ENCODE measurements around the gene AGRN.
"Not testable (repeated sequence)": the region's sequence is repeated elsewhere in the genome, so short reads cannot be mapped to it uniquely, and the experiment has no call there.

The AGRN gene

DNA sequence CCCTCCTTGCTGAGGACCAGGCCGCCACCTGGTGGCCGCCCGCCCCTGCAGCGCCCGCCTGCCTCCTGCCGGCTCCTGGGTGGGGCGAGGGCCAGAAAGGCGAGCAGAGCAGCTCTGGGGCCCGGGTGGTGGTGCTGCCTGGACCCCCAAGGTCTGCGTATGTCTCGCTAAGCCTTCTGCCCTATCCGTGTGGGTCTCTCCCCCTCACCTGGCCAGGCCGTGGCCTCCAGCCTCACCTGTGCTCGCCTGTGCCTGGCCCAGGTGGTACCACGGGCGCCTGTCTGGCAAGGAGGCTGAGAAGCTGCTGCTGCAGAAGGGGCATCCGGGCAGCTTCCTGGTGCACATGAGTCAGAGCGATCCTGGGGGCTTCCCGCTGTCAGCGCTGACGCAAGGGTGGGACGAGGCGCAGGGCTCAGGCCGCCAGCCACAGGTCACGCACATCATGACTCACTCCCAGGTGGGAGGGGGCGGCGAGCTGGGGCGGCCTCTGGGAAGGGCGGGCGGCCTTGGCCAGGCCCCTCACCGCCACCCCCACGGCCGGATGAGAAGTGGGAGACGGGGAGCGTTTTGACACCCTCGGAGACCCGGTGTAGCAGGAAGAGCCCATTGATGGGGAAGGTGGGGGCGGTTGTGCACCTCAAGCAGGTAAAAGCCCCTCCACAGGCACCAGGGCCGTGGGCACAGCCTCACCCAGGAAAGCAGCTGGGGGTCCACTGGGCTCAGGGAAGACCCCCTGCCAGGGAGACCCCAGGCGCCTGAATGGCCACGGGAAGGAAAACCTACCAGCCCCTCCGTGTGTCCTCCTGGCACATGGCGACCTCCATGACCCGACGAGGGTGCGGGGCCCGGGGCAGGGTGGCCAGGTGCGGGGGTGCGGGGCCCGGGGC is 44.3 kb downstream of the AGRN start:
- DNase-seq = peak in 8 of 56 donors; percentile 6 to 48 (median 15)

DNA sequence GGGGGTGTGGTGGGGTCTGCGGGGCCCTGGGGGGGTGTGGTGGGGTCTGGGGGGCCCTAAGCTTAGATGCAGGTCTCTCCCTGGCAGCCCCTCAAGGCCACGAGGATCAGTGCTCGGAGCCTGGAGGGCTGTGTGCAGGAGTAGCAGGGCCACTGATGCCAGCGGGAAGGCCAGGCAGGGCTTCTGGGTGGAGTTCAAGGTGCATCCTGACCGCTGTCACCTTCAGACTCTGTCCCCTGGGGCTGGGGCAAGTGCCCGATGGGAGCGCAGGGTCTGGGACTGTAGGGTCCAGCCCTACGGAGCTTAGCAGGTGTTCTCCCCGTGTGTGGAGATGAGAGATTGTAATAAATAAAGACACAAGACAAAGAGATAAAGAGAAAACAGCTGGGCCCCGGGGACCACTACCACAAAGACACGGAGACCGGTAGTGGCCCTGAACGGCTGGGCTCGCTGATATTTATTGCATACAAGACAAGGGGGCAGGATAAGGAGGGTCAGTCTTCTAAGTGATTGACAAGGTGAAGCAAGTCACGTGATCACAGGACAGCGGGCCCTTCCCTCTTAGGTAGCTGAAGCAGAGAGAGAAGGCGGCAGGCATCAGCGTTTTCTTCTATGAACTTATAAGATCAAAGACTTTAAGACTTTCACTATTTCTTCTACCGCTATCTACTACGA is 45.5 kb downstream of the AGRN start:
- no peak for DNase-seq

DNA sequence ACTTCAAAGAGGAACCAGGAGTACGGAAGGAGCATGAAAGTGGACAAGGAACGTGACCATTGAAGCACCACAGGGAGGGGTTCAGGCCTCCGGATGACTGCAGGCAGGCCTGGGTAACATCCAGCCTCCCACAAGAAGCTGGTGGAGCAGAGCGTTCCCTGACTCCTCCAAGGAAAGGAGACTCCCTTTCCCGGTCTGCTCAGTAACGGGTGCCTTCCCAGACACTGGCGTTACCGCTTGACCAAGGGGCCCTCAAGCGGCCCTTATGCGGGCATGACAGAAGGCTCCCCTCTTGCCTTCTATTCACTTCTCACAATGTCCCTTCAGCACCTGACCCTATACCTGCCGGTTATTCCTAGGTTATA is 46.0 kb downstream of the AGRN start:
- DNase-seq = not testable (repeated sequence)

DNA sequence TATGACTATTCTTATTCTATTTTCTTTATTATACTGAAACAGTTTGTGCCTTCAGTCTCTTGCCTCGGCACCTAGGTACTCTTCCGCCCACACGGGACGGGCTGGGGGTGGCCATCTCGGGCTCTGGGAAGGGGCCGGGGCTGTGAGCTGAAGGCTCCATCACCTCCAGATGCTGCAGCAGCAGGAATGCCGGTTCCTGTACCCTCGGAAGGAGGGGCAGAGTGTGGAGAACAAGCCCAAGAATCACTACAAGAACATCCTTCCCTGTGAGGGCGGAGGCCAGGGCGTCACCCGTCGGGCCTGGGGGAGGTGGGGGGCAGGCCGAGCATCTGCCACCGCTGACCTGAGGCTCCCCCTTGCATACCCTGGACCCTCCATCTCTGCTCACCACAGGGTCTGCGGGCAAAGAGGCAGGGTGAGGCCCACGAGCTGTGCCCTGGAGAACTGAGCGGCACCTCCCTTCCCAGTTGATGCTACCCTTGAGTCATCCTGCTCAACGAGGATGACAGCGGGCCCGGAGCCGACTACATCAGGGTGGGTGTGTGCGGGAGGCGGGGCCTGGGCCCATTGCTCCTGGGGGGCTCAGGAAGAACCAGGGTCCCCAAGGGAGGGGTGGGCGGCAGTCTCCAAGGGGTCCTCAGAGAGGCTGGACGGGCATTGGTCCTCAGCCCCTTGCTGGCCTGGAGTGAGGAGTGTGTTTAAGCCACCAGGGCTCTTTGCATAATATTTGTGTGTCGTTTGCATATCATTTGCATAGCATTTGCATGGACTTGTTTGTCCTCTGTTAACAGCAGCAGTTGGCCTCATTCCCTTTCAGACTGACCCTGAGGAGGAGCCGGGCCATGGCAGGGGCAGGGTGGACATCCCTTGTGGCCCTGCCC is 46.7 kb downstream of the AGRN start:
- DNase-seq = peak in 15 of 56 donors; percentile 15 to 66 (median 32)

DNA sequence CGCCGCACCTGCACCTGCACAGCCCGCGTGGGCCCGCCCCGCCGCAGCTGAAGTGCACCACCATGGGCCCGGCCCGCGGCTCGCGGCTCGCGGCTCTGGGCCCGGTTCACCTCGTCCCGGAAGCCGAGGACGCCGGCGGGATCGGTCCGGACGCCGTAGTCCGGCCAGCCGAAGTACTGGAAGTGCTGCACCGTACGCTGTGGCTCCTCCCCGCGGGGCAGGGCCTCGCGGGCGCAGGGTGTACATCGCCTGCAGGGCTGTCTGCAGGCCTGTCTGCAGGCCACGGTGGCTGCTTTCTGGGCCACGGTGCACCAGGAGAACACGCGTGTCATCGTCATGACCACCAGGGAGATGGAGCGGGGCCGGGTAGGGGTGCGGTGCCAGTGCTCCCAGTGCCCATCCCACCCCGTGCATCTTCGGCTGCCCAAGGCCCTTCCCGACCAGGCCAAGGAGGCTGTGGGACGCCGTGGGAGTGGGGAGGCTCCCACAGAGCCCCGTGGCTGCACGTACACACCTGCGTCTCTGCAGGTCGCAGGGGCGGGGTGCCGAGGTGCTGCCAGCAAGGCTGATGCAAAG is 47.5 kb downstream of the AGRN start:
- no peak for DNase-seq

DNA sequence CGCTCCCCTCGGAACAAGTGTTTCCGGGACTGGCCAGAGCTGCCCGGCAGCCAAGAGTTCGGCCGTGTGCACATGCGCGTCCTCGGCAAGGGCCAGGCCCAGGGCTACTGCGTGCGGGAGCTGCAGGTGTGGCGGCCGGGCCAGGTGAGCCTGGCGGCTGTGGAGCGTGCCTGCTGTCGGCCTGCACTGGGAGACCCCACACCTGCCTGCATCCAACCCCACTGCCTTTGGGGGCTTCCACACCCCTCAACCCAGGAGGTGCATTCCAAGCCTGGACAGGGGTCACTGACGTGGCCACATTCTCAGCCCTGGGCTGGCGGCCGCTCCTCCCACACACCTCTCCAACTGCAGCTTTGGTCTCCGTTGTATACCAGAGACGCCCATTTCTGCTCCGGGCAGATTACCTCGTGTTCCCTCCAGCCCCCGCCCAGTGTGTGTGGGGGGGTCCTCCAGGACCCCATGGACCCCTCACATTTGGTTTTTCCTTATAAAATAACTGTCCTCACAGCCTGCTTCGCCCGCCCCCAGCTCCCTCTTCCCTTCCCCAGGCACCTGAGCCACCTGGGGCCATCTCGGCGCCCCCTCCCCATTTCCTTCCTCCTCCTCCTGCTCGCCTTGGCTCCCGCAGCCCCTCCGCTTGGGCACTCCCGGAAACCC is 48.1 kb downstream of the AGRN start:
- no peak for DNase-seq

DNA sequence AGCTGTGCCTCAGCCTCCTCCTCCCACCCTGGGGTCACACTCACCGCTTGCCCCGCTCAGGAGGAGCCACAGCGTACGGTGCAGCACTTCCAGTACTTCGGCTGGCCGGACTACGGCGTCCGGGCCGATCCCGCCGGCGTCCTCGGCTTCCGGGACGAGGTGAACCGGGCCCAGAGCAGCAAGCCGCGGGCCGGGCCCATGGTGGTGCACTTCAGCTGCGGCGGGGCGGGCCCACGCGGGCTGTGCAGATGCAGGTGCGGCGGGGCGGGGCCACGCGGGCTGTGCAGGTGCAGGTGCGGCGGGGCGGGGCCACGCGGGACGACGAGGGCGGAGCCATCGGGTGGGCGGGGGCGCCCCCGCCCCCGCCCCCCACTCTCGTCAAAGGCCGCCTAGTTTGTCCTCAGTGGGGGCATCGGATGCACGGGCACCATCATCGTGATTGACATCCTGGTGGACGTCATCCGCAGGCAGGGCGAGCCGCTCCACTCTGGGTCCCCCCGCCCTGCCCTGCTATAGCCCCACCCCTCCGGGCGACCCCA is 48.7 kb downstream of the AGRN start:
- DNase-seq = peak in 2 of 56 donors; percentile 23 to 69

DNA sequence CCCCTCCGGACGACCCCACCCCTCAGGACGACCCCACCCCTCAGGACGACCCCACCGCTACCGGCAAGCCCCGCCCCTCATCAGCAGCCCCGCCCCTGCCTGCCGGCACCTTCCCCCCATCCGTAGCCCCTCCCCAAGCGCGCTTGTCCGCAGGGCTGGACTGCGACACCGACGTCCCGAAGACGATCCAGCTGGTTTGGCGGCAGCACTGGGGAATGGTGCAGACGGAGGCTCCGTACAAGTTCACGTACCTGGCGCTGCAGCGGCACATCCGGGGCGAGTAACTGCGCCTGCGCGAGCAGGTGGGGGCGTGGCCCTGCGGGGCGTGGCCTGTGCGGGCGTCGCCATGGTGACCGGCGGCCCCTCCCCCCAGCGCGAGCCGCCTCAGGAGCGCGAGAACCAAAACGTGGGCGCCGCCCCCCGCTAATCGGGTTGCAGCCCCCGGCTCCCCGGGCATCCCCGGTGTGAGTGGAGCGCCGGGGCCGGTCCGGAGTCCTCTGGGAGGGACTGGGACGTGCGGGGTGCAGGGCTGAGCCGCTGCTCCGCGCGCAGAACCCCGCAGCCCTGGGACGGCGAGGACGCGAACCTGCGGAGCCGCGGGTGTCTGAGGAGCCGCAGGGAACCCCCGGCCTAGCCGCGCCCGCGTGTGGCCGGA is 49.3 kb downstream of the AGRN start:
- peak in 46 of 56 donors; percentile 7 to 86 (median 48) for DNase-seq

DNA sequence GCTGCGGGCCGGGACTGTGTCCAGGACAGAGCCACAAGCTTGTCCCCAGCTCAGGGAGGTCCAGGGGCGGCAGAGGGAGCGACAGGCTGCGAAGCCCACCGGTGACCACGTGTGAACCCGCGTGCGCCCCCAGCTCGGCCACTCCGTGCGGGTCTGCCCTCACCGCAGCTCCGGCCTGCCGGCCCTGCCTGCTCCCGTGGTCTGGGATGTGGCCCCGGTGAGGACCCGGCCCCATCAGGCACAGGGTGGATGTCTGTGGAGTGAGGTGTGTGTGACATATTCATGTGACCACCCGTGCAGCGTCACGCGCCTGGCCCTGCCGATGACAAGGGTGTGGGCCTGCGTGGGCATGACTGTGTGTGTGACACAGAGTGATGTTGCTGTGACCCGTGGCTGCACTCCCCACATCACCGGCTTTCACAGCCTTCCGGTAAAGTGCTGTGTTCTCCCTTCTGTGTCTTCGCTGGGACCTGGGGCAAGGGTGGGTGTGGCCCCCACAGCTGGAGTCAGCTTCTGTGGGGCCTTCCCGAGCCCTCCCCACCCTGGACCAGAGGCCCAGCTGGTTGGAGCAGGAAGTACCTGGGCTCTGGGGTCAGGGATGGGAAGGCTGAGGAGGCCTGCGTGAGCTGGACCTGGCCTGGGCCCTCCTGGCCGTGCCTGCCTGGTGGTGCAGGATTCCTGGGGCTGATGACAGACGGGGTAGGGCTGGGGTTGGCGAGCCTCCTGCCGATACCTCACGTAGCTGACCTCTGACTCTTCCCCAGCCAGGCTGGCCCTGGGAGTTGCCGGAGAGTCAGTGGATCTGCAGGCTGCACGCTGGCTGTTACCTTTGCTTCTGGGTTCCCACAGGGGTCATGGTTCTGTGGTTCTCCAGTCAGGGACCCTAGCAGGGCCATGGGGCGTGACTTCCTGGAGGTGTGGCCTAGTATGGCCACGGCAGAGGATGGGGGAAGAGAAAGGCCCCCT is 50.1 kb downstream of the AGRN start:
- no peak for DNase-seq

DNA sequence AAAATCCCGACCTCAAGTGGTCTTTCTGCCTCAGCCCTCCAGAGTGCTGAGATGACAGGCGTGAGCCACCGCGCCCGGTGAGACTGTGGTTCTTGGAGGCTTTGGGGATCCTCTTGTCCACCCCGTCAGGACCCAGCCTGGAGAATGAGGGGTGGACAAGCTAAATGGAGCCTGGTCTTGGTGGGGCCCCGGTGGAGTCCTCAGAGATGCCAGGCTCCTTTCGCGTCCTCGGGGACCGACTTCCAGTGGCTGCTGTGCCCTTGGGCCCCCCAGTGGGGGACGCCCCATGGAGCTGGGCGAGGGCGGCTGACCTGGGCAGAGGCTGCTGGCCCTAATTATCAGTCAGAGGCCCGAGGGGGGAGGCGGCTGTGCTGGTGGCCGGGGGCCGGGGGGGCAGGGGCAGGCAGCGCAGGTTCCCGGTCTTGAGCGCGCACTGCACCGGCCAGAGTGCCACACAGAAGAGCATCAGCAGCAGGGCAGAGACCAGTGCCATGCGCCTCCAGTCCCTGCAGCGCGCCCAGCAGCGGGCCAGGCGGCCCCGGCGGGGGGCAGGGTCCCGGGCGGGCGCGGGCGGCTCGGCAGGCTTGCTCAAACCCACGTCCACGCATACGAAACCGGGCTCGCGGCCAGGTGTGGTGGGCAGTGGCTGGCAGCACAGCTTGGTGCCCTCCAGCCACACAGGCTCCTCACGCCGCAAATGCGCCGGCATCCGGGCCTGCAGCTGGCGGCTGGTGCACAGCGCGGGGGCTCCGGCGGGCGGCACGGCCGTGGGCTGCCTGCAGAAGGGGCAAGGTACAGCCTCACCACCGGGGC is 51.8 kb downstream of the AGRN start:
- DNase-seq = no peak

DNA sequence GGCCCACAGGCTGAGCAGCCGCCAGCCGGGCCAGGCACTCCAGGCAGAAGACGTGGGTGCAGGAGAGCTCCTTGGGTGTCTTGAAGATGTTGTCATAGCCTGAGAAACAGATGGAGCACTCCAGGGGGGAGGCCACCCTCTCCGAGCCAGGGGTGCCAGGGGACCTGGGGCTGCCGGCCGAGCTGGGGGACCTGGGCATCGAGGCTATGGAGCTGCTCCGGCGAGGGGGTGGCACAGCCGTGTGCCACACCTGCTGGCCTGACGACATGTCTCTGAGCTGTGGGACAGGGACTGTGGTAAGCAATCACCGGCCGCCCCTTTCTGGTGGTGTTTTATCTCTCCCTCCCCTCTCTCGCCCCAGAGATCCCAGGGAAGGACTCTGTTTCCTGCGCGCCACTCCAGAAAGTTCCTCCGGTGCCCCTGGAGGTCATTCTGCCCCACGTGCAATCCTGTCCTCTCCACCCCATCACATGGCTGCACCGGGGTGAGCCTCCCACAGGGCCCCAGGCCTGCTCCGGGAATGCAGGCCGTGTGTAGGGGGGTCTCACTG is 52.5 kb downstream of the AGRN start:
- no peak for DNase-seq

DNA sequence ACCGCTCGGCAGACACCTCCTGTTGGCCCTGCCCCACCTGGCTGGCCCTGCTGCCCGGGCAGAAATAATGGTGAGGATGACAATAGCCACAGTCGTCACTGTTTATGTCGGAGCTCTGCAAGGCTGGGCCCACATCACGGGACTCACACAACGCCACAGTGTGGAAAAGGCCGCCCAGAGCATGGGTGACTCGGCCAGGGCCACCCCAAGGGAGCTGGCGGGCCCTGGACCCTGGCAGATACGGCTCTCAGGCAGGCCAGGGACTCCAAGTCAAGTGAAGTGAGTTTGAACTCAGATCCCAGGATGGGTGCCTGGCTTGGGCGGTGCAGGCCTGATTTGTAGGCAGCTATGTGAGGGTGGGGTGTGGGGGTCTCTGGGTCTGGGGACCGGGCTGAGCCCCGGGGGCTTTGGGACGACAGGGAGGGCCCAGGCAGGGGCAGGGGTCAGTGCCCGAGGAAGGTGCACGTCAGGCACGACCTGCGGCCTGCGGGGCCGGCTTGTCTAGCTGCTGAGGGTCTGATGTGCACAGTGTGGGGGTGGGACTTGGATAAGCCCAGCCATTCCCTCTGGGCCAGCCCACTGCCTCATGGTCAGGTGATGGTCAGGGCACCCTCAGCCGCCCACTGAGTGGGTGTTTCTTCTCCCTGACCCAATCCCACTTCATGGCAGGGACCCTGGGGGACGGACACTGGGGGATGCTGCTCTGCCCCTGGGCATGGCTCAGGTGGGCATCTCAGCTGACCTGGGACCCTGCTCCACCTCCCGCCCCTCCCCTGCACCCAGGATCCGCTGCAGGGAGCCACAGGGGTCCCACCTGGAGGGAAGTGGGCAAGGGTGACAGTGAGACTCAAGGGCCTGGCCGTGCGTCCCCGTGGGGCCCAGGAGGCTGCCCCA is 53.2 kb downstream of the AGRN start:
- DNase-seq = no peak

DNA sequence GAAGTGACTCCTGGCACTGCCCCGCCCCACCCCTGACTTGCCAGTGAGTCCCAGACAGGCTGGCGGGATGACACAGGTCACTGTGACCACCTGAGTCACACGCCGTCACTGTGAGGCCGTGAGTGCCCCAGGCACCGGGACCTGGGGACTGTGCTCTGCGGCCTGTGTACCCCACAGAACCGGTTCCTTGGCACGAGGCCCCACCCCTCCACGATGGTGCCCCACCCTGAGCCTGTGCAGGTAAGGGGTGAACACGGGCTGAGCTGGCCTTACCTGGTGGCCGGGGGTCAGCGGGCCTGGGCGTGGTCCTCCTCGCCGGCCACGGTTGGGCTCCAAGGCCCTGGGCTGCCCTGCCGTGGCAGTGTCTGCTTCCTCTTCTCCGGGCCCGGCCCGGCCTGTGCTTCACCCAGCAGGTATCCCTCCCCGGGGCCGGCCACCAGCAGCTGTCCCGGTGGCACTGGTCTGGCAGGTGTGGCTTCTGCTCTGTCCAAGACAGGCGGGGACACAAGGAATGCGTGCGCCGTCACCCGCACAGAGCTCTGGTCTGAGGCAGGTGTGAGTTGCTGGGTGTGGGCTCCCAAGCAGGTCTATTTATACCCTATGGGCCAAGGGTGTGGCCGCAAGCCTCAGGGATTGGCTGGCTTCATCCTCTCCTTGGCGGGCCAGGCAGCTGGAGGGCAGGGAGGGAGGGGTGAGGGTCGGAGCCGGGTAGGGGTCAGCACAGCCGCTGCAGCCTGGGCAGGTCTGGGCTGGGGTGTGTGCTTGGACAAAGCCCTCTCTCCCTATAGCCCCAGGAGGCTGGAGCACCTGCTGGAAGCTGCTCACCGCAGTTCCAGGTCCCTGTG is 54.0 kb downstream of the AGRN start, which contains the start of gene RNF223:
RNF223 (minus strand) TSS at position 564 of the 845 bp plus-strand sequence. CDS start 1,740 bp downstream, outside the sequence.
- no peak for DNase-seq

DNA sequence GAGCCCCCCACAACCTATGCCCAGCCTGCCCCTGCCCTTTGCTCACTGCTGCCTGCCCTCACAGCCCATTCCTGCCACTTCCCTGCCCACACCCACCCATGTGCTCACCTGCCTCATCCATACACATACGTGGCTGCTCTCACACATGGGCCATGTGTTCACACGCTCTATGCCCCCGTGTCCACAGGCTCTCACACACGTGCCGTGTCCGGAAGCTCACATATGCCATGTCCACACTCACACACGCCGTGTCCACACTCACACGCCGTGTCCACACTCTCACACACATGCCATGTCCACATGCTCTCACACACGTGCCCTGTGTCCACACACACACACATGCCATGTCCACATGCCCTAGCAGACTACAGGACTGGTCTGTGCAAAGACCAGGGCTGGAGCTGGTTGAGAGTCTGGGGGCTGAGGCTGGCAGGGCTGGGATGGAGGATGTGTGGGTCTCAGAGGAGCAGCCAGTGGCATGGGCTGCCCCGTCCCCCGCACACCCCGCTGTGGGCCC is 54.8 kb downstream of the AGRN start:
- DNase-seq = no peak
